Measurements from ENCODE around the gene ARHGEF3. TPM values are rescaled to one million over a fixed set of nuclear protein-coding genes. Genes with fewer than 3 reads are reported as not detected.

ARHGEF3 gene
- total RNA-seq, 5 donors from 2014 or later (not counting 1 experiment from before 2014, with no cell fraction given) = 93.4 to 132 (median 124) TPM

DNA sequence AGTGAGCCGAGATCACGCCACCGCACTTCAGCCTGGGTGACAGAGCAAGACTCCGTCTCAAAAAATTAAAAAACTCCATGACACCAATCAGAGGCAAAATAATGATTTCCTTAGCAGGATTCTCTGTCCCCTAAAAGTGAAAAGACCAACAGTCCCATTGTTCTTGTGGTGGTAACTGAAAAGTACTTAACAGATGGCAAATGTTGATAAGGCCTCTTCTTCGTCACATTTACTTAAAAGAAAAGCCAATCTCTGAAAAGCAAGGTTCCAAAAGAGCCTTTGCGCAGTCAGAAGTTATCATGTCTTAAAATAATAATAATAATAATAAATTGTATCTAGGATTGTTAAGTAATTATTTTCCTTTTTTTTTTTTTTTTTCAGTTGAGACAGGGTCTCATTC is 62.7 kb downstream of the ARHGEF3 start:
- ChIA-PET CTCF (no interaction called here), POLR2A (no interaction called here)
- Histone ChIP-seq H3K4me1 (ENCODE audit: control insufficient read depth in 1 of 2, extremely low read depth in 1 of 2, insufficient read depth in 2 of 2, low read length in 2 of 2) (peaks cover 14 to 16% of the 10 kb centered on the region in 2 experiments), H3K27me3 (replicated peaks in 1 of 2; ENCODE audit: control insufficient read depth in 2 of 2, extremely low read depth in 1 of 2, insufficient read depth in 2 of 2, low read length in 1 of 2) (no peaks in the 10 kb centered on the region), H3K36me3 (ENCODE audit: control insufficient read depth in 2 of 2, extremely low read depth in 1 of 2, insufficient read depth in 1 of 2, low read length in 1 of 2) (peaks cover 7 to 83% of the 10 kb centered on the region in 2 donors), H3K4me3 (ENCODE audit: control insufficient read depth in 1 of 2, extremely low read depth in 1 of 2, low read length in 1 of 2) (no peak overlapping the region), H3K9me3 (no peaks in the 10 kb centered on the region), H3K27ac (ENCODE audit: low read length) (no peak overlapping the region)
- Mint-ChIP-seq H3K36me3 (peaks cover 65% of the 10 kb centered on the region), H3K4me1 (peaks cover 33 to 57% (median 53%) of the 10 kb centered on the region in 3 donors), H3K4me3 (no peak overlapping the region), H3K27ac (no peak overlapping the region), H3K27me3 (no peaks in the 10 kb centered on the region), H3K9me3 (no peaks in the 10 kb centered on the region)
- WGBS (ENCODE audit: insufficient coverage) = no CpG with 5 or more reads among the region's 6 CpGs
- DNase-seq (no peak), ATAC-seq (replicated peaks in 1 of 4) (no peak)

DNA sequence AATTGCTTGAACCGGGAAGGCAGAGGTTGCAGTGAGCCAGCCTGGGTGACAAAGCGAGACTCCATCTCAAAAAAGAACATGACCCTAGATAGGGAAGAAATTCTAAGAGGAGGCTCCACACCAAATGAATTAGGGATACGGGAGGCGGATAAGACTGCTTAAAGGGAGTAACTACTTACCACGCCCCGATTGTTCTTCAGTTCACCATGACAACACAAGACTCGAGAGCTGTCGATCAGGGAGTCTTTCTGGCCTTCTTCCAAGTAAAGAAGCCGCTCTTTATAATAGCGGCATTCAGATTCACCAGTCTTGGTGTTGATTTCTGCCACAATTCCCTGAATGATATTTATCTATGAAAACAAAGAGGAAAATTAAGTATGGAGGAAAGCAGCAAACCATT is 64.7 kb downstream of the ARHGEF3 start:
- H3K27me3 ChIP-seq (replicated peaks in 1 of 2; ENCODE audit: control insufficient read depth in 2 of 2, extremely low read depth in 1 of 2, insufficient read depth in 2 of 2, low read length in 1 of 2) = no peaks in the 10 kb centered on the region
- no peak overlapping the region for H3K27ac ChIP-seq (ENCODE audit: low read length)
- no peaks in the 10 kb centered on the region for H3K9me3 ChIP-seq
- no peaks in the 10 kb centered on the region for H3K27me3 Mint-ChIP-seq
- peaks cover 33 to 54% (median 53%) of the 10 kb centered on the region in 3 donors for H3K4me1 Mint-ChIP-seq
- DNase-seq = no peak
- H3K9me3 Mint-ChIP-seq = no peaks in the 10 kb centered on the region
- H3K27ac Mint-ChIP-seq = peak overlapping the region; percentile 49 to 64
- ATAC-seq (replicated peaks in 1 of 4) = no peak
- H3K4me3 ChIP-seq (ENCODE audit: control insufficient read depth in 1 of 2, extremely low read depth in 1 of 2, low read length in 1 of 2) = no peak overlapping the region
- 100% methylated on average over 2 of the region's 10 CpGs for WGBS (ENCODE audit: insufficient coverage)
- peaks cover 11 to 76% of the 10 kb centered on the region in 2 donors for H3K36me3 ChIP-seq (ENCODE audit: control insufficient read depth in 2 of 2, extremely low read depth in 1 of 2, insufficient read depth in 1 of 2, low read length in 1 of 2)
- no peak overlapping the region for H3K4me3 Mint-ChIP-seq
- H3K4me1 ChIP-seq (ENCODE audit: control insufficient read depth in 1 of 2, extremely low read depth in 1 of 2, insufficient read depth in 2 of 2, low read length in 2 of 2) = peaks cover 14 to 20% of the 10 kb centered on the region in 2 experiments
- ChIA-PET POLR2A (interaction anchor here (0.6 to 1.1 kb wide), 3 partner anchors 24 to 382 kb away, joined by 3 to 4 read pairs (median 3); no protein-coding TSS in a partner anchor), CTCF (interaction anchor here (0.6 to 4.9 kb wide), 3 partner anchors 10 to 63 kb away, joined by 3 to 34 read pairs (median 4); partner anchors contain the start of gene ARHGEF3 (in 1 of the 2))
- peaks cover 55% of the 10 kb centered on the region for H3K36me3 Mint-ChIP-seq

DNA sequence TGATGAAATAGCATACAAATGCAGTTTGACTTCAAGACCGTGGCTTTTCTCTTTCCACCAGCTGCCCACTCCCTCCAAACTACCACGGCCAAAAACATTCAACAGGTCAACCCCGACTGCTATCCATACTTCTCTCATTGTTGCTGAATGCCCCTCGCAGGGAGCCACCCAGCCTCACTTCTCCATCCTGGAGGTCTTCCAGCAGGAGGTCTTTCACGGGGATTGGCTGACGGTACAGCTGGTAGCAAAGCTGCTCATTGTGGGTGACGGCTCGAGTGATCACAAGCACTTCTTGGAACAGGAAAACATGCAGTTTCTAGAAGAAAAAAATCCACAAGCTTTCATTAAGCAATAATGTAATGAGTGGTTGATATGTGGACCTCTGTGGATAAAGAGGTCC is 69.6 kb downstream of the ARHGEF3 start:
- no peaks in the 10 kb centered on the region for H3K9me3 ChIP-seq
- H3K4me1 ChIP-seq (ENCODE audit: control insufficient read depth in 1 of 2, extremely low read depth in 1 of 2, insufficient read depth in 2 of 2, low read length in 2 of 2) = peaks cover 16 to 21% of the 10 kb centered on the region in 2 experiments
- H3K27me3 Mint-ChIP-seq = no peaks in the 10 kb centered on the region
- peaks cover 53 to 71% (median 66%) of the 10 kb centered on the region in 3 donors for H3K4me1 Mint-ChIP-seq
- peaks cover 71% of the 10 kb centered on the region for H3K36me3 Mint-ChIP-seq
- 100% methylated on average over 1 of the region's 8 CpGs for WGBS (ENCODE audit: insufficient coverage)
- DNase-seq (no peak), ATAC-seq (replicated peaks in 1 of 4) (no peak)
- peaks cover 16 to 85% of the 10 kb centered on the region in 2 donors for H3K36me3 ChIP-seq (ENCODE audit: control insufficient read depth in 2 of 2, extremely low read depth in 1 of 2, insufficient read depth in 1 of 2, low read length in 1 of 2)
- POLR2A ChIA-PET = no interaction called here
- no peak overlapping the region for H3K4me3 ChIP-seq (ENCODE audit: control insufficient read depth in 1 of 2, extremely low read depth in 1 of 2, low read length in 1 of 2)
- no peaks in the 10 kb centered on the region for H3K27me3 ChIP-seq (replicated peaks in 1 of 2; ENCODE audit: control insufficient read depth in 2 of 2, extremely low read depth in 1 of 2, insufficient read depth in 2 of 2, low read length in 1 of 2)
- H3K27ac ChIP-seq (ENCODE audit: low read length) = peak overlapping the region; percentile 74
- H3K27ac Mint-ChIP-seq = peak overlapping the region; percentile 83 to 89
- no peak overlapping the region for H3K4me3 Mint-ChIP-seq
- H3K9me3 Mint-ChIP-seq = no peaks in the 10 kb centered on the region
- CTCF ChIA-PET = interaction anchor here in 1 of 2 donors (1.6 kb wide), 1 partner anchor 67 kb away, joined by 5 read pairs; no protein-coding TSS in a partner anchor

DNA sequence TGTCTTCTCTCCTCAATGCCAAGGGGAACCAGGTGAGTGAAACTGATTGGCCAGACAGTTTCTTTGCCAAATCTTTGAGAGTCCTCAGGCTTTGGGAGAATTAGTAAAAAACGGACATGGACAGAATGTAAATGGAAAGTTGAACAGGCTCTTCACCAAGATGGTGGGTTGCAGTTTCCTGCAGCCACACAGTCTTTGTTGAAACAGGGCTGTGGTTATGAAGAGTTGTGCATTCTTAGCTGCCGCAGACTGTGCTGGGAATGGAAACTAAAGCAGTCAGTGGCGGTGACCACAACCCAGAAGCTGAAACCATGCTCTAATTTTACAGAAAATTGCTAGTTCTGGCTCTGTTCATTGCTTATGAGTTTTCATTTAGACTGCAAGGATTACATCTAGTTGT is 76.6 kb downstream of the ARHGEF3 start:
- Histone ChIP-seq H3K4me3 (ENCODE audit: control insufficient read depth in 1 of 2, extremely low read depth in 1 of 2, low read length in 1 of 2) (no peak overlapping the region), H3K27ac (ENCODE audit: low read length) (peak overlapping the region; percentile 52), H3K36me3 (ENCODE audit: control insufficient read depth in 2 of 2, extremely low read depth in 1 of 2, insufficient read depth in 1 of 2, low read length in 1 of 2) (peaks cover 11 to 57% of the 10 kb centered on the region in 2 donors), H3K4me1 (ENCODE audit: control insufficient read depth in 1 of 2, extremely low read depth in 1 of 2, insufficient read depth in 2 of 2, low read length in 2 of 2) (peaks cover 24 to 34% of the 10 kb centered on the region in 2 experiments), H3K9me3 (no peaks in the 10 kb centered on the region), H3K27me3 (replicated peaks in 1 of 2; ENCODE audit: control insufficient read depth in 2 of 2, extremely low read depth in 1 of 2, insufficient read depth in 2 of 2, low read length in 1 of 2) (no peaks in the 10 kb centered on the region)
- peaks cover 59 to 68% (median 62%) of the 10 kb centered on the region in 3 donors for H3K4me1 Mint-ChIP-seq
- peak overlapping the region; percentile 87 to 91 for H3K27ac Mint-ChIP-seq
- ATAC-seq (replicated peaks in 1 of 4) (peak; percentile 81 to 91 (median 86)), DNase-seq (peak in 34 of 35 experiments; percentile 22 to 73 (median 51))
- no peaks in the 10 kb centered on the region for H3K27me3 Mint-ChIP-seq
- H3K36me3 Mint-ChIP-seq = peaks cover 59% of the 10 kb centered on the region
- H3K9me3 Mint-ChIP-seq = no peaks in the 10 kb centered on the region
- H3K4me3 Mint-ChIP-seq = peak overlapping the region; percentile 11 to 58 (median 34)
- CTCF ChIA-PET = interaction anchor here in 1 of 2 donors (0.7 to 2.9 kb wide), 5 partner anchors 23 to 264 kb away, joined by 3 to 37 read pairs (median 5); partner anchors contain the start of gene ARHGEF3
- POLR2A ChIA-PET = interaction anchor here in 1 of 2 donors (0.6 to 2.1 kb wide), 3 partner anchors 26 to 75 kb away, joined by 4 to 9 read pairs (median 6); no protein-coding TSS in a partner anchor
- WGBS (ENCODE audit: insufficient coverage) = 0% methylated on average over 1 of the region's 3 CpGs

DNA sequence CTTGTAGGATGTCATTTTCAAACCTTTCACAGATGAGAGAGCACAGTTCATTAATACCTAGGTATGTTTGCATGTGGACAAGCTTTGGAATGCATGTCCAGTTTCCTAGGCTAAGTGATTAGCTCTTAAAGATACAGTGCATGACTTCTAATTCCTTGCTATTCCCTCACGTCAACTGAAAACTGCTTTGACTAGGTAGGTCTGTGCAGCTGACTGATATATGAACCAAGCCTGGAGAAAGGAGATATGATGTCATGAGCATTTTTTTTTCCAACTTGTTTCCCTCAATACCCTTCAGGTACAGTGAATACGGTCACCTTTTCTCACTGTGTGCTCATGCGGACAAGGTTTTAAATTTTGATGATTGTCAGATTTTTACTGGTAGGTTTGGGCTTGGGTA is 77.1 kb downstream of the ARHGEF3 start:
- Histone ChIP-seq H3K27me3 (replicated peaks in 1 of 2; ENCODE audit: control insufficient read depth in 2 of 2, extremely low read depth in 1 of 2, insufficient read depth in 2 of 2, low read length in 1 of 2) (no peaks in the 10 kb centered on the region), H3K4me3 (ENCODE audit: control insufficient read depth in 1 of 2, extremely low read depth in 1 of 2, low read length in 1 of 2) (no peak overlapping the region), H3K4me1 (ENCODE audit: control insufficient read depth in 1 of 2, extremely low read depth in 1 of 2, insufficient read depth in 2 of 2, low read length in 2 of 2) (peaks cover 24 to 34% of the 10 kb centered on the region in 2 experiments), H3K9me3 (no peaks in the 10 kb centered on the region), H3K27ac (ENCODE audit: low read length) (peak overlapping the region; percentile 52), H3K36me3 (ENCODE audit: control insufficient read depth in 2 of 2, extremely low read depth in 1 of 2, insufficient read depth in 1 of 2, low read length in 1 of 2) (peaks cover 11 to 55% of the 10 kb centered on the region in 2 donors)
- ATAC-seq (replicated peaks in 1 of 4) (no peak), DNase-seq (no peak)
- POLR2A ChIA-PET = interaction anchor here (0.6 to 2.1 kb wide), 5 partner anchors 27 to 209 kb away, joined by 3 to 9 read pairs (median 6); no protein-coding TSS in a partner anchor
- CTCF ChIA-PET = interaction anchor here in 1 of 2 donors (0.6 to 2.9 kb wide), 7 partner anchors 30 to 264 kb away, joined by 3 to 37 read pairs (median 3); partner anchors contain the start of gene ARHGEF3
- Mint-ChIP-seq H3K4me1 (peaks cover 64 to 67% (median 65%) of the 10 kb centered on the region in 3 donors), H3K27ac (peak overlapping the region; percentile 87 to 91), H3K36me3 (peaks cover 54% of the 10 kb centered on the region), H3K9me3 (no peaks in the 10 kb centered on the region), H3K4me3 (peak overlapping the region in 1 of 3 donors; percentile 58), H3K27me3 (no peaks in the 10 kb centered on the region)
- WGBS (ENCODE audit: insufficient coverage) = no CpG with 5 or more reads among the region's 3 CpGs

DNA sequence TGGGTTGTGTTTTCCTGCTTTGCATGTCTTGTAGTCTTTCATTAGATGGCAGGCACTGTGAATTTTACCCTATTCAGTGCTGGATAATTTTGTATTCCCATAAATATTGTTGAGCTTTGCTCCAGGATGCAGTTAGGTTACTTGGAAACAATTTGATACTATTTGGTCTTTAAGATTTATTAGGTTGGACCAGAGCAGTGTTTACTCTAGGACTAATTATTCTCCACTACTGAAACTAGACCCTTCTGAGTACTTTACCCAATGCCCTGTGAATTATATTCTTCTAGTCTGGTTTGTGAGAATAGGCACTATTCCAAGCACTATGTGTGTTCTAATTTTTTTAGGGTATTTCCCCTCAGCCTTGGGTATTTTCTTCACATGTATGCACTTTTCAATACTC is 80.9 kb downstream of the ARHGEF3 start:
- peaks cover 0 to 2% (median 0%) of the 10 kb centered on the region in 3 donors for H3K9me3 Mint-ChIP-seq
- H3K36me3 Mint-ChIP-seq = peaks cover 22% of the 10 kb centered on the region
- ChIA-PET CTCF (interaction anchor here in 1 of 2 donors (0.7 kb wide), 1 partner anchor 11 kb away, joined by 4 read pairs; no protein-coding TSS in a partner anchor), POLR2A (no interaction called here)
- no peak overlapping the region for H3K4me3 ChIP-seq (ENCODE audit: control insufficient read depth in 1 of 2, extremely low read depth in 1 of 2, low read length in 1 of 2)
- no peaks in the 10 kb centered on the region for H3K27me3 Mint-ChIP-seq
- DNase-seq (no peak), ATAC-seq (replicated peaks in 1 of 4) (no peak)
- H3K4me1 ChIP-seq (ENCODE audit: control insufficient read depth in 1 of 2, extremely low read depth in 1 of 2, insufficient read depth in 2 of 2, low read length in 2 of 2) = peaks cover 16 to 29% of the 10 kb centered on the region in 2 experiments
- peak overlapping the region in 1 of 3 donors; percentile 50 for H3K4me3 Mint-ChIP-seq
- H3K27me3 ChIP-seq (replicated peaks in 1 of 2; ENCODE audit: control insufficient read depth in 2 of 2, extremely low read depth in 1 of 2, insufficient read depth in 2 of 2, low read length in 1 of 2) = no peaks in the 10 kb centered on the region
- no peaks in the 10 kb centered on the region for H3K9me3 ChIP-seq
- peak overlapping the region; percentile 9 for H3K27ac ChIP-seq (ENCODE audit: low read length)
- H3K4me1 Mint-ChIP-seq = peaks cover 41 to 57% (median 50%) of the 10 kb centered on the region in 3 donors
- H3K27ac Mint-ChIP-seq = peak overlapping the region; percentile 40 to 66
- peaks cover 3 to 23% of the 10 kb centered on the region in 2 donors for H3K36me3 ChIP-seq (ENCODE audit: control insufficient read depth in 2 of 2, extremely low read depth in 1 of 2, insufficient read depth in 1 of 2, low read length in 1 of 2)
